NCI-H1092 (cell line): ENCODE results near the gene HEATR9.

Source experiments
- DNase-seq: peaks from one replicate; lab custom pipeline; 2025; lab: John Stamatoyannopoulos, UW

Gene HEATR9

GRCh38 chr17:35808962-35809854, 59.5 kb downstream of the HEATR9 start, which contains the start of gene TAF15:
Gene TAF15 (plus strand): TSS chr17:35809484. CDS start chr17:35809570, 86 bp downstream.
- DNase-seq: peak; percentile 96

- DNase-seq: no peak
These were observed 60.3 kb downstream of the HEATR9 start for GRCh38 chr17:35808240-35808961.

- no peak for DNase-seq
These were observed 61.1 kb downstream of the HEATR9 start for GRCh38 chr17:35807371-35808144.
